ENCODE results near the gene MYH7.

Gene MYH7

DNA sequence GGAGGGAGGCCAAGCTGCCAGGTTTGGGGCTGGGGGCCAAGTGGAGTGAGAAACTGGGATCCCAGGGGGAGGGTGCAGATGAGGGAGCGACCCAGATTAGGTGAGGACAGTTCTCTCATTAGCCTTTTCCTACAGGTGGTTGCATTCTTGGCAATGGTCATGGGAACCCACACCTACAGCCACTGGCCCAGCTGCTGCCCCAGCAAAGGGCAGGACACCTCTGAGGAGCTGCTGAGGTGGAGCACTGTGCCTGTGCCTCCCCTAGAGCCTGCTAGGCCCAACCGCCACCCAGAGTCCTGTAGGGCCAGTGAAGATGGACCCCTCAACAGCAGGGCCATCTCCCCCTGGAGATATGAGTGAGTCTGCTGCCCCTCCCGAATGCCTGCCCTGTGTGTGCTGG, 62.4 kb downstream of the MYH7 start:
- DNase-seq (ENCODE audit: low read depth in 2 of 2), result no peak

DNA sequence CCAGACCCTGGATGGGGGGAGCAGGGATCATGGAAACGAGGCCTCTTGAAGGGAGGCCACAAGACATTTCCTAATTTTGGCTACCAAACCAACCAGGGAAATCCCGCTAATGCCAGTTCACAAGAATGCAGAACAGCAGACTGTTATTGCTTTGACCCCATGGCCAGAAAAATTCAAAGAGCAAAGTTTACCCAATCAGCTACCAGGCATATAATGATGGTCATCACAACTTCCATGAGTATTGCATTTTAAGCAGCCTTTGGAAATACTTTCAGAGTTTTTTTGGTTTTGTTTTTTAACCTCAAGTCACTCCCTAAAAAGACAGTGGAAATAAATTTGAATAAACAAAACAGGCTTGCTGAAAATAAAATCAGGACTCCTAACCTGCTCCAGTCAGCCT, 63.0 kb downstream of the MYH7 start, which contains the start of gene IL25:
TSS of gene IL25 (plus strand) at position 301 of the 400 bp plus-strand sequence.
- DNase-seq (ENCODE audit: low read depth in 2 of 2), result no peak

DNA sequence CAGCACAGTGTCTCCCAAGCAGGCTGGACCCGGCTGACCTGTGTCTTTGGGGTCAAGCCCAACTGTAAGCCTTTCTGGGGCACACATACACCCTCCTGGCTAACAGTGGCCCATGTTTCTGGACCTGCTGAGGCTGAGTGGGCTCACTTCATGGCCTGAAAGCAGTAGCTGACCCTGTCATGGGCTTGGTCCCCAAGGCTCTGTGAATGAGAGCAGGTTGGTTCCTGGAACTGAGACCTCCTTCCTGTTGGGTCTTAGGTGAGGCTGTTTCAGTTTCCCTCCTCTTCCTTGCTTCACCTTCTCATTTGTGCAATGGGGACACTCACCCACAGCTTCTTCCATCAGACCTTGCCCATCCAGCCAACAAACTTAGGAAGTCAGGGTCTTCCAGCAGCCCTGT, 63.6 kb downstream of the MYH7 start:
- no peak for DNase-seq (ENCODE audit: low read depth in 2 of 2)

DNA sequence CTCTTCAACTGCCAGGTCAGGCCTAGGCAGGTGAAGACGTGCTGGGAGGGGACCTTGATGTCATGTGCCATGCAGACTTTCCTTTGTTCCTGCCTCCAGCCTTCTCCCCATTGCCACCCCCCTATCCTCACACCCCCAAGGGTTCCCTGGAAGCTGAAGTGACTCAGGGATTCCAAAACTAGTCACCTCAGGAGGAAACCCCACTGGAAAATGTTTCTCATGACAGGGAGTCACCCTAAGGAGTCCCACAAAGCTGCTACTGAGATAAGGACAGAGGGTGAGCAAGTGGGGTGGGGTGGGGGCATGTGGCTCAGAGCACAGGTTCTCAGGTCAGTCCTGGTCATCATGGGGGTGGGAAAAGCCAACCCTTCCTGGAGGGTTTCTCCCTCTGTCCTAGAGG, 65.2 kb downstream of the MYH7 start:
- no peak for DNase-seq (ENCODE audit: low read depth in 2 of 2)

DNA sequence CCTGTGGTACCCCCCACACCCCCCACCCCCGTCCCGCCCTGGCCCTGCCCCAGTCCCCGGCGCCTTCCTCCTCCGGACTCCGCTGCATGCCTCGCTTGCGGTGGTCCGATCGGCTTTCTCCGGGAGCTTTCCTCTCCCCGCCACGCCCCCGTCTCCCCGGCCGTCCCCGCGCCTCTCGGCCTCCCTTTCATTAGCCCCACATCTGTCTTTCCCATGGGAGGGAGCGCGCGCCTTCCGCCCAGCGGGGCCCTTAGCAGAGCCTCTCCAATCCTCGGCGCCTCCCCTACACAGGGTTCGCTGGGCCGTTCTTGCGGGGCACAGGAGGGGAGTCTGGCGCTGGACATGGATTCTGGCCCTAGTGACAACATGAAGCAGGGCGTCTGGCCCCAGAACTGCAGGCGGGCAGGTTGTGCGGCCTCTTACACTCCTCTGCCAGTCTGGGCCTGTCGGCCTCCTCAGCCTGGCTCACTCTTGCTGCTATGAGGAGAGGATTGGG, 69.0 kb downstream of the MYH7 start:
- no peak for DNase-seq (ENCODE audit: low read depth in 2 of 2)

DNA sequence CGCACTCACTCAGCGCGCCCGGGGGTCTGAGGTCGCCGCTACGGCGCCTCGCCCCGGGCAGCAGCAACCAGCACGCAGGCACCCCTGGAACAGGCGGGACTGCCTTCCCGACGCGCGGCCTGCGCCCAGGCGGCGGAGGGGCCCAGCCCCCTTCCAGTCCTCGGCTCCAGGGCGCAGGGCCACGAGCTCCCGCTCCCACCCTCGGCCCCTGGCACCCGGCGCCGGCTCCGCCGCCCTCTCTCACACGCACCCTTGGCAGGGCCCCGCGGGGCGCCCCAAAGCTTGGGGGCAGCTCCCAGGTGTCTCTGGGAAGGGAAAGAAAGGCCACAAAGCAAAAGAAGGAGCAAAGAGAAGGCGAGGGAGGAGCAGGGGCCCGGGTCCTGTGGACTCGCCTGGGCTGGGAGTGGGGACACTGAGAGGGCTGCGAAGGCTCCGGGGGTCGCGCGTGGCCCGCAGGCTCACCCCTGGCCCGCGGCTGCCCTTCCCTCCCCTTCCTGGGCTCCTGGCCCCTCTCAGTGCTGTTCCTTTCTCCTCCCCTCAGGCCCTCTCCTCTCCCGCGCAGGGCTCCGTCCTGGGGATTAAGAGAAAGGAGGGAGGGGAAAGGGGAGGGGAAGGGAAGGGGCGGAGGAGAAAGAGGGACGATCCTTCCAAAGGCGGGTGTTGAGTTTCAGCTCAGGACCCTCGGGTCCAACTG, 69.6 kb downstream of the MYH7 start:
- no peak for DNase-seq (ENCODE audit: low read depth in 2 of 2)

DNA sequence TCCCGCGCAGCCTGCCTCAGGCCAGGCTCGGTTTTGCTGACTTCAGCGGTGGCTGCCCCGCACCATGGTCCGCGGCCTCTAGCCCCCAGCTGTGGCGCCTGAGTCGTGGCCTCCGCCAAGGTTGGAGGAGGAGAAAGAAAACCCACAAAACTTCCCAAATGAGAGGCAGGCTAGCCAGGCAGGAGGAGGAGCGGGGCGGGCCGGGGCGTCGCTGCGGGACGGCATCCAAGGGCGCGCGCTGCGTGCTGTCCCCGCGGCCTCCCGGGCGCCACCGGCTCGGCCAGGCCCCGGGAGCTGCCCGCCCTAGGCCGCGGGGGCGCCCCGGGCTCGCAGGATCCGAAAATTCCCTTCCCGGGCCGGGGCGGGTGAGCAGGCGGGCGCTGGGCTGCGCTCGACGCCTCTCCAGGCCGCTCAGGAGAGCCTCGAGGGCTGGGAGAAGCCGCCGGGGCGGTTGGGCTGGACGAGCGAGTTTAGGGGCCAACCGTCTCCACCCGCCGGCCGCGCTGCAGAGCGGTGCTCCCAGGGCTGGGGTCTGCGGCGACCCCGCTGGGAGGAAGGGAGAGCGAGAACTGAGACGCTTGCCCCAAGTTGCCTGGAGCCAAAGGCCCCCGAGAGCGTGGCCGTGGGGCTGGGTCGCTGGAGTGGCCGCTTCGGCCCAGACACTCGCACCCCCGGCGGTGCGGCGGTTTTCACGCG, 70.3 kb downstream of the MYH7 start, which contains the start of gene EFS:
TSS of gene EFS (minus strand) at position 137 of the 696 bp plus-strand sequence. CDS start 147 bp downstream, outside the sequence.
- no peak for DNase-seq (ENCODE audit: low read depth in 2 of 2)

DNA sequence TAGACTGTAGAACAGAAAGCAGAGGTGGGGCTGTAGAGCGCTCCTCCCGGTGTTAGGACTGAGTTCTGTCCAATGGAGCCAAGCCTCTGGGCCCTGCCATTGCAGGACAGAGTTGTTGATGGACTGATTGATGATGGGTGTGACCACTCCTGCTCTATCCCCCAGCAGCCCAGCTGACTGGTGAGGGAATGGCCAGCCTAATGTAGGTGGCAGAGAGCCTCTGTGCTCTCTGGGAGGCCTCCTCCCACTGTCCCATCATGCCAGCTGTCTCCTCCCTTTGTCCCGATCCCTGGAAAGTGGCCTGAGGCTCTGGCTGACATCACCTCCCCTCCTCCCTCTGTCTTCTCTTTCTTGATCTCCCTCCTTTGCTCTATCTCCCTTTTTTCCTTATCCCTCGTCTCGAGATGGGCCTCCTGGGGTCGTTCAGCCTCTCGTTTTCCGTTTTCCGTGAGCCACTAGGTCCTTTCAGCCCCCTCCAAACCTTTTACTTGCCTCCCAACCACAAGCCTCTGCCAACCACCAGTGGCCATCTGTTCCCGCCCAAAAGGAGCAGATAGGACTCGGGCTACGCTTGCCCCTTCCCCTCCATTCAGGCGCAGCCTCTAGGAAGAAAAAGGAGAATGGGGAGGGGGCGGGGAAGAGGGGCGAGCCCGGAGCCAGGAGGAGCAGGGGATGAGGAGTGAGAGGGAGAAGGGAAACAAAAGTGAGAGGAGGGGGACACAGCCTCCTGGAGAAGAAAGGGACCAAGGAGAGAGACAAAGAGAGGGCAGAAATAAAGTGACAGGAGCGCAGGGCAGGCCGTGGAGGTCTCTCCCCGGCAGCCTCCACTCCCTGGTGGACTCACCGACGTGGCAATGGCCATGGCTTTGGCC, 71.1 kb downstream of the MYH7 start:
- DNase-seq (ENCODE audit: low read depth in 2 of 2), result no peak
